SK-N-MC (cell line): ENCODE results near the gene LNX1.

Source experiments
- EZH2 ChIP-seq: fragments of 200-600 bp; sonication (generic); IDR thresholded peaks from one replicate; pipeline ENCODE4 v1.6.1; 2017; ENCODE audit warnings: antibody characterized with exemption
- POLR2AphosphoS5 ChIP-seq: IDR thresholded peaks from 2 replicates; pipeline ENCODE4 v1.6.1; 2012; ENCODE audit warnings: mild to moderate bottlenecking, low read depth, low read length, borderline replicate concordance

GRCh38 chr4:53497487-53498244, 93.6 kb downstream of the LNX1 start:
- TF ChIP-seq EZH2 (no peak), POLR2AphosphoS5 (no peak)
